Liver (tissue), 9 donors: ENCODE results near the gene CDH1. TPM values are rescaled to one million over a fixed set of nuclear protein-coding genes. Genes with fewer than 3 reads are reported as not detected.

Experiments used
- DNase-seq: peaks from one replicate; pipeline ENCODE4 v3.0.0-alpha.2; 2017; ENCODE audit warnings: low spot score
- H3K27ac ChIP-seq, 2 donors: one replicate each; pipeline ENCODE4 v1.7.0; 2013; ENCODE audit warnings: inconsistent platforms in 2 of 2, low read length in 2 of 2, control low read depth in 1 of 2, low read depth in 1 of 2, mild to moderate bottlenecking in 1 of 2
- H3K27me3 ChIP-seq, 4 donors: one replicate each; pipeline versions ENCODE4 v1.6.1 to v1.7.0; 2013; ENCODE audit warnings: low read length in 3 of 4, inconsistent platforms in 1 of 4, mild to moderate bottlenecking in 1 of 4, moderate library complexity in 1 of 4; ENCODE audit not compliant: control insufficient read depth in 4 of 4, insufficient read depth in 4 of 4
- H3K36me3 ChIP-seq, 4 donors: one replicate each; pipeline versions ENCODE4 v1.6.1 to v1.7.0; 2013; ENCODE audit warnings: low read length in 3 of 4, mild to moderate bottlenecking in 3 of 4, low read depth in 1 of 4, moderate library complexity in 1 of 4; ENCODE audit not compliant: control insufficient read depth in 4 of 4, insufficient read depth in 3 of 4
- H3K4me1 ChIP-seq, 4 donors: one replicate each; pipeline versions ENCODE4 v1.6.1 to v1.7.0; 2013; ENCODE audit warnings: low read length in 3 of 4, mild to moderate bottlenecking in 3 of 4, moderate library complexity in 1 of 4; ENCODE audit not compliant: control insufficient read depth in 4 of 4, insufficient read depth in 4 of 4
- H3K4me3 ChIP-seq, 3 donors: one replicate each; pipeline versions ENCODE4 v1.6.1 to v1.7.0; 2013; ENCODE audit warnings: low read length in 3 of 3, control low read depth in 1 of 3, low read depth in 1 of 3, mild to moderate bottlenecking in 1 of 3
- H3K9ac ChIP-seq, 2 donors: one replicate each; pipeline ENCODE4 v1.7.0; 2013; ENCODE audit warnings: low read length in 2 of 2, mild to moderate bottlenecking in 2 of 2, moderate library complexity in 2 of 2, control low read depth in 1 of 2, low read depth in 1 of 2
- H3K9me3 ChIP-seq, 4 donors: one replicate each; pipeline versions ENCODE4 v1.6.1 to v1.7.0; 2013; ENCODE audit warnings: low read length in 3 of 4; ENCODE audit not compliant: control insufficient read depth in 4 of 4
- ATF3 ChIP-seq: IDR thresholded peaks from 2 replicates; pipeline ENCODE4 v1.6.1; 2016; ENCODE audit warnings: antibody characterized with exemption
- CTCF ChIP-seq: fragments of 150-350 bp; IDR thresholded peaks from 2 replicates; pipeline ENCODE4 v1.5.1; 2017; ENCODE audit warnings: improper control_type of control experiment, low read depth, low read length; ENCODE audit not compliant: missing input control
- EGR1 ChIP-seq, 2 donors: IDR thresholded peaks; 2 replicates each; pipeline ENCODE4 v1.6.1; 2016 to 2018; ENCODE audit warnings: antibody characterized with exemption in 2 of 2, low read depth in 2 of 2
- GABPA ChIP-seq, 2 donors: IDR thresholded peaks in 1 of 2; conservative IDR thresholded peaks in 1 of 2; 2 replicates each; pipeline ENCODE4 v1.6.1; 2016; ENCODE audit warnings: antibody characterized with exemption in 2 of 2, mild to moderate bottlenecking in 1 of 2, moderate library complexity in 1 of 2
- HNF4A ChIP-seq, 2 donors: conservative IDR thresholded peaks; 2 replicates each; pipeline ENCODE4 v1.6.1; 2016; ENCODE audit warnings: antibody characterized with exemption in 2 of 2, mild to moderate bottlenecking in 2 of 2
- HNF4G ChIP-seq: IDR thresholded peaks from 2 replicates; pipeline ENCODE4 v1.6.1; 2016; ENCODE audit warnings: antibody characterized with exemption
- JUND ChIP-seq, 2 donors: IDR thresholded peaks; 2 replicates each; pipeline ENCODE4 v1.6.1; 2016; ENCODE audit warnings: antibody characterized with exemption in 2 of 2
- MAX ChIP-seq: IDR thresholded peaks from 2 replicates; pipeline ENCODE4 v1.6.1; 2016; ENCODE audit warnings: antibody characterized with exemption
- RAD21 ChIP-seq, 2 donors: IDR thresholded peaks; 2 replicates each; pipeline ENCODE4 v1.6.1; 2016; ENCODE audit warnings: antibody characterized with exemption in 2 of 2, mild to moderate bottlenecking in 2 of 2
- REST ChIP-seq: IDR thresholded peaks from 2 replicates; pipeline ENCODE4 v1.6.1; 2016; ENCODE audit warnings: antibody characterized with exemption, mild to moderate bottlenecking
- SP1 ChIP-seq: IDR thresholded peaks from 2 replicates; pipeline ENCODE4 v1.6.1; 2018; ENCODE audit warnings: antibody characterized with exemption, mild to moderate bottlenecking
- TAF1 ChIP-seq: conservative IDR thresholded peaks from 2 replicates; pipeline ENCODE4 v1.6.1; 2016; ENCODE audit warnings: antibody characterized with exemption, mild to moderate bottlenecking
- YY1 ChIP-seq: IDR thresholded peaks from 2 replicates; pipeline ENCODE4 v1.6.1; 2016; ENCODE audit warnings: antibody characterized with exemption, mild to moderate bottlenecking
- ZBTB33 ChIP-seq: IDR thresholded peaks from 2 replicates; pipeline ENCODE4 v1.6.1; 2016; ENCODE audit warnings: antibody characterized with exemption
- WGBS: extraction: QIAGEN DNeasy Blood & Tissue Kit; methylation state at CpG from one replicate; pipeline ENCODE4 v1.1.7; 2013; 5-methylcytosine and 5-hydroxymethylcytosine counted together
- polyA plus RNA-seq, 2 donors: library from polyadenylated mRNA; stranded (reverse) in 1 of 2; unstranded in 1 of 2; fragments of 200-250 nt in 1 of 2; fragments of >200 nt in 1 of 2; fragmentation: Nextera tagmentation in 1 of 2; extraction: Ambion mirVana in 1 of 2; gene quantifications; one replicate each; pipeline versions ENCODE4 v1.2.1 to v1.2.3, GENCODE V29; 2013 to 2015
- total RNA-seq, 2 donors: library from RNA; depleted of rRNA; stranded (reverse); fragments of >200 nt; gene quantifications; one replicate each; pipeline ENCODE4 v1.2.3, GENCODE V29; 2014
- donor health status: healthy.
- donor health status: healthy.
- donor health status: healthy.
- donor health status: healthy.
- donor health status: healthy.

The CDH1 gene
- total and polyA plus RNA-seq, 4 donors: 21.8 to 69.3 (median 50.3) TPM

- Histone ChIP-seq H3K4me1 (peaks cover 2 to 16% (median 10%) of the 10 kb centered on the region in 4 donors), H3K4me3 (peak within 1 kb of the TSS; percentile 89 to 98 (median 95)), H3K36me3 (no peaks in the 10 kb centered on the region), H3K9ac (peak within 1 kb of the TSS; percentile 88 to 97), H3K27me3 (no peaks in the 10 kb centered on the region), H3K27ac (peak within 1 kb of the TSS; percentile 92 to 94), H3K9me3 (no peaks in the 10 kb centered on the region)
- peak; percentile 90 for DNase-seq
- peak; percentile 100 for TF ChIP-seq YY1
- TF ChIP-seq RAD21 (IDR thresholded peaks at IDR 0.05): peak; percentile 1 to 39
- no peak for TF ChIP-seq ZBTB33
- peak; percentile 16 for TF ChIP-seq MAX
- TF ChIP-seq ATF3: no peak
- TF ChIP-seq TAF1: peak; percentile 80
- TF ChIP-seq HNF4G: no peak
- no peak for TF ChIP-seq CTCF
- no peak for TF ChIP-seq HNF4A (conservative IDR thresholded peaks at IDR 0.05)
- peak; percentile 14 for TF ChIP-seq SP1
- under 1% methylated on average over 55 of the region's 55 CpGs for WGBS
Observed at GRCh38 chr16:68843482-68844210, 106.6 kb downstream of the CDH1 start, which contains the start of gene TANGO6. TSS of gene TANGO6 (plus strand) at chr16:68843531. CDS start at chr16:68843618, 87 bp downstream.

- no peaks in the 10 kb centered on the region for H3K36me3 ChIP-seq
- H3K9ac ChIP-seq: peak overlapping the region; percentile 88 to 97
- WGBS: 3% methylated on average over 6 of the region's 6 CpGs
- peaks cover 2 to 16% (median 10%) of the 10 kb centered on the region in 4 donors for H3K4me1 ChIP-seq
- H3K27me3 ChIP-seq: no peaks in the 10 kb centered on the region
- DNase-seq: no peak
- H3K9me3 ChIP-seq: no peaks in the 10 kb centered on the region
- H3K27ac ChIP-seq: peak overlapping the region; percentile 92 to 94
- TF ChIP-seq REST (no peak), RAD21 (IDR thresholded peaks at IDR 0.05) (no peak), JUND (IDR thresholded peaks at IDR 0.05) (no peak), TAF1 (no peak), CTCF (no peak), GABPA (IDR thresholded peaks at IDR 0.05 in 1 of 2, conservative IDR thresholded peaks at IDR 0.05 in 1 of 2) (no peak), EGR1 (IDR thresholded peaks at IDR 0.05; ENCODE audit: low read depth in 2 of 2) (no peak)
- peak overlapping the region; percentile 89 to 98 (median 95) for H3K4me3 ChIP-seq
Observed at GRCh38 chr16:68844211-68844564, 107.1 kb downstream of the CDH1 start.
